Measurements from ENCODE around the gene GNAQ.

Gene GNAQ

DNA sequence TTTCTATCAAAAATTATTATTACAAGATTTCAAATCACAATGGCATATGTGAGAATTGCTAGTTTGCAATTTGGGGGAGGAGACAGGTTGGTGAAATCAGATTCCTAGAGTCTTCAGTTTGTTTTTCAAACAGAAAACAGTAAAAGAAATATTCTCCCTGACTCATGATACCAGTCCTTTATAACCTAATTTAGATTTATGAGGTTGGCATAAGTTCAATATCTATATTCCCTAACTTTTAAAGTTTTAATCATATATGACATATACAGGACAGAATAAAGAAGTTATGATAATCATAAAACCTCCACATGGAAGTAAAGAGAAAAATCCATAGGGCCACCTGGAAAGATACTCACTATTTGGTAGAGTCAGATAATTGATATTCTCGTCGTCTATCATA, 216.4 kb downstream of the GNAQ start:
- DNase-seq (ENCODE audit: low spot score), result no peak

DNA sequence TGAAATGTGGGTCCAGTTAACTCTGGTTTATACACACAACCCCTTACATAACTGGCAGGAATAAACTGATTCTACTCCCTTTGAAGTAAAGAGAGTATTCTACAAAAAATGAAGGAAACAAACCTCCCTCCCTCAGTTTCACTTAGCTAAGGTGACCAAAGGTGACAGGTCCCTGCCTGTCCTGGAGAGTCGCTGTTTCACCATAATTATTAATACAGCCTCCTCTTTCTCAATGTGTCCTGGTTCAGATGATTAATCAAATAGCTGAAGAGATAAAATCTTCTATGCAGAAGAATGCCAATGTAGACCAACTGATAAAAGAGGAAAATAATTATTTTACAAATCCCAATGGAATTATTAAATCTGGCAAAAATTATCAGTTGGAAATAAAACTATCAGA, 219.8 kb downstream of the GNAQ start:
- no peak for DNase-seq (ENCODE audit: low spot score)

DNA sequence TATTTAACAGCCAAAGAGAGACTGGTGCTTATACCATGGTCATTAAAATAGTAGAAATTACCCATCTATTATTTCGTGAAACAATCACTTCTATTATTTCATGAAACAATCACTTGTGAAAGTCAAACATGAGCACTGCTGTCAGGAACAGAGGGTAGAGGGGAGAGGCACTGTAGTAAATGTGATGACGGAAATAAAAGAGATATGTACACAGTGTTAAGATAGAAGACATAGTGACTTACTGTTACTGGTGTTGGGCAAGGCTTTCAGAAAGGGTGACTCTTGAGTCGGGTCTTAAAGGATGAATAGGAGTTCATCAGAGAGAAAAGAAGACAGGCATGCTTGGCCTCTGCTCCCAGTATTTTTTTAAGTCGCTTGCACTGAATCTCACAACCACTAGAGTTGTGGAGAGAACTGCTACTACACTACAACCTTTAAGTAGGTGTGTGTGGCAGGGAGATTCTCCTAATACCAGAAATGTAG, 220.9 kb downstream of the GNAQ start:
- DNase-seq (ENCODE audit: low spot score), result no peak

DNA sequence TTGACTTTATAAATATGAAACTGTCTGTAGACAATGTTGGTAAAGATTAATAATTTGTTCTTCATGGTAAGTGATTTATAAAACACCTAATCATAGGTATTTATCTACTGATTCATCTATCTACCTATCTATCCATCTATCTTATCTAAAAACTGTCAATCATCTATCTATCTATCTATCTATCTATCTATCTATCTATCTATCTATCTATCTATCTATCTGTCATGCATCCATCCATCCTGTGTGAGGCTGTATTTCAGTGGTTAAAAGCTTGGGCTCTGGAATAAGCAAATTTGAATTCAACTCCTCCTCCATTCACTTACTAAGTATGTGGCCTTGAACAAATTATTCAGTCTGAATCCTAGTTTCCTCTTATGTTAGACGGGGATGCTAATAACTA, 221.6 kb downstream of the GNAQ start:
- no peak for DNase-seq (ENCODE audit: low spot score)

DNA sequence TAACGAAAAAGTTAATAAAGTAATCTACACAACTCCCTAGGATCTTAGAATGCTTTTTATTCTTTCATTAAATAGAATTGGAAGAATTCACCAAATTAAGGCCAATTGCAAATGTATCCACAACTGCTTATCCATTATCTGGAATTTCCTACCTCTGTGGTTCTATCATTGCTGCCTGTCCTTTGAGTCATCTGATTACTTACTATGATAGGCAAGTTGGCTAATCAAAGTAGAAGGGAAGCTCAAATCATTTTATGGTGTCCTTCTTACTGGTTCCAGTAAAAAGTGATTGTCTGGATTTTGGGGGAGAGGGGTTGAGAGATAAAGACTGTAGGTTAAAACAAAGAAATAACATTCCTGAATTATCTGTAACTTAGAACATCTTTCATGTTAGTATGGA, 222.1 kb downstream of the GNAQ start:
- DNase-seq (ENCODE audit: low spot score), result no peak

DNA sequence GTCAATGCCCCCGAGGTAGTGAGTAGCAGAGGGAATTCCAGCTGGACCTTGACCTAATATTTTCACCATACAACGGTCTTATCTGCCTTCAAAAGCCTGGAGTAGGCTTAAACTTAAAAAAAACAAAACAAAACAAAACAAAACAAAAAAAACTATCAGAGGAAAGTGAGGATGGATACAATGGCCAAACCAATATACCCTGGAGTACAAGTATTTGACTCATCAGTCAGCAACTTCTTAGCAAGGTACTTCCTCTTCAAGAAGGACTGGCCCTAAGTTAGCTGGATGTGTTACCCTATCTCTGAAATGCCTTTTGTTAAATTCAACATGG, 222.9 kb downstream of the GNAQ start:
- DNase-seq (ENCODE audit: low spot score), result no peak

GRCh38 chr9:77807846-77808750, 223.5 kb downstream of the GNAQ start:
- DNase-seq (ENCODE audit: low spot score), result no peak

GRCh38 chr9:77807281-77807683, 224.3 kb downstream of the GNAQ start:
- DNase-seq (ENCODE audit: low spot score), result no peak

- no peak for DNase-seq (ENCODE audit: low spot score)
Observed at GRCh38 chr9:77806741-77807140, 224.9 kb downstream of the GNAQ start.

GRCh38 chr9:77805810-77806209, 225.8 kb downstream of the GNAQ start:
- no peak for DNase-seq (ENCODE audit: low spot score)

GRCh38 chr9:77803423-77803822, 228.2 kb downstream of the GNAQ start:
- no peak for DNase-seq (ENCODE audit: low spot score)

GRCh38 chr9:77802515-77803293, 228.9 kb downstream of the GNAQ start:
- DNase-seq (ENCODE audit: low spot score), result no peak

DNA sequence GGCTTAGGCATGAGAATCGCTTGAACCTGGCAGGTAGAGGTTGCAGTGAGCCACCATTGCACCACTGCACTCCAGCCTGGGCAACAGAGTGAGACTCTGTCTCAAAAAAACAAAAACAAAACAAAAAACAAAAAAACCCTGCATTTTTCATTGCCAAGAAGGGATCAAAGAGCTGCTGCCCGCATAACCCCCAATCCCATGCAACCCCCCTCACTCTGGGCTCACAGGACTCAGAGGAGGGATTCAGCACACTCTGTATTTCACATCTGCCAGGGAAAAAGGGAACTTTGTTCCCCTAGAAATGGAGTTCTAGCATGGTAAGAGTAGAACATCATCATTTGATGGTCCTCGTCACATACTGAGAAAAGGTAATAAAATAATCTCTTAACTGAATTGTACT, 229.5 kb downstream of the GNAQ start:
- no peak for DNase-seq (ENCODE audit: low spot score)

- DNase-seq (ENCODE audit: low spot score), result no peak
Observed at GRCh38 chr9:77800924-77801551, 230.6 kb downstream of the GNAQ start.

GRCh38 chr9:77798140-77798539, 233.5 kb downstream of the GNAQ start:
- no peak for DNase-seq (ENCODE audit: low spot score)

DNA sequence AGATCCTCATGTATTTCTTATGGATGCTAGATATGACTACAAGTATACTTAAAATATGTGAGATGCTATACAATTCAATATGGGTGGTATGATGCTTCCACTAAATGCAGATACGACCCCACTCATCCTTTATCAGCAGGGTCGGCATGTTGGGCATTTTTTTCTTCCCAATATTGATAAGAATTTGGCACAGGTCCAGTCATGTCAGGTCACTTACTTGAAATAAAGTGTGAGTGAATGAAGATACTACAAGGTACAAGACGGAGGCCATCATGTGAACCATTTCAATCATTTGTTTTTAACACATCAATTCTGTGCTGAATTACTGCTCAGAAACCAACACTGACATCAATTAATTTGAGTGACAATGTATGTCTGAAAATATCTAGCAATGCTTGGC, 236.6 kb downstream of the GNAQ start:
- no peak for DNase-seq (ENCODE audit: low spot score)

- no peak for DNase-seq (ENCODE audit: low spot score)
Observed at GRCh38 chr9:77793849-77794248, 237.8 kb downstream of the GNAQ start.

GRCh38 chr9:77789891-77790290, 241.7 kb downstream of the GNAQ start:
- no peak for DNase-seq (ENCODE audit: low spot score)

- no peak for DNase-seq (ENCODE audit: low spot score)
Observed at GRCh38 chr9:77785341-77785740, 246.3 kb downstream of the GNAQ start.

DNA sequence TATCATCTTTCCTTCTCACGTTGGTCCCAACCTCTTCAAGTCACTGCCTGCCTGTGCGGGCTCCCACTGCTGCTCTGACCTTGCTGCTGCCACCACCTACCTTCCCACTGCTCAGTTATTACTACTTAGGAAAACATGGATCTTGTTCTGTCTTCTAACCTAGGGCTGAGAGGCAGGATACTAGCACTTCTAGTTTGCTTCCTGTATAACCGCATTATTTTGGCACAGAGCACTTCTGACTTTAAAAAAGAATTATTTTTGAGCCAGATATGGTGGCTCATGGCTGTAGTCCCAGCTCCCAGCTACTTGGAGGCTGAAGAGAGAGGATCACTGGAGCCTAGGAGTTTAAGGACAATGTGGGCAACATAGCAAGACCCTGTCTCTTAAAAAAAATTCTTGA, 248.1 kb downstream of the GNAQ start:
- no peak for DNase-seq (ENCODE audit: low spot score)

DNA sequence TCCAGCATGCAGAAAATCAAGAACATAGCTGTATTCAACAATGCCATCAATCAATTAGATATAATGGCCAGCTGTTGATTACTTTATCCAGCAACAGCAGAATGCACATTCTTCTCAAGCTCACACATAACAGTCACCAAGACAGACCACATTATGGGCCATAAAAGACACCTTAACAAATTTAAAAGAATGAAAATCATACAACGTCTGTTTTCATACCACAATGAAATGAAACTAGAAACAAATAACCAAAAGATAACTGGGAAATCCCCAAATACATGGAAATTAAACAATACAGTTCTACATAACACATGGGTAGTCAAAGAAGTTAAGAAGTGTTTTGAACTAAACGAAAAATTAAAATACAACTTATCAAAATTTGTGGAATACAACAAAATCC, 252.6 kb downstream of the GNAQ start:
- no peak for DNase-seq (ENCODE audit: low spot score)

GRCh38 chr9:77773381-77773780, 258.2 kb downstream of the GNAQ start:
- DNase-seq (ENCODE audit: low spot score), result no peak

DNA sequence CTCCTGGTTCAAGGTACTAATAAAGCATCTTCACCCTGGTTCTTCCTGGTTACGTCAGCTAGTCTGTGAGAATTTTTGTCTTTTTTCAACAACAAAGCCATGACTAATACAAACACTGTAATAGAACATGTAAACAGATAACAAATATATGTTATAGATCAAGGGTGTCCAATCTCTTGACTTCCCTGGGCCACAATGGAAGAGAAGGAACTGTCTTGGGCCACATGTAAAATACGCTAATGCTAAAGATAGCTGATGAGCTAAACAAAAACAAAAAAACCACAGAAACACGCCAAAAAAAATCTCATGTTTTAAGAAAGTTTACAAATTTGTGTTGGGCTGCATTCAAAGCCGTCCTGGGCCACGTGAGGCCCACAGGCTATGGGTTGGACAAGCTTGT, 259.0 kb downstream of the GNAQ start:
- DNase-seq (ENCODE audit: low spot score), result no peak

All from germinal center (tissue), 1 donor.